Keratinocyte (primary cell): Measurements from ENCODE around the gene PCDH15.

Experiments used
- EZH2 ChIP-seq: IDR thresholded peaks from one replicate; pipeline ENCODE4 v1.6.1; 2012; ENCODE audit warnings: inconsistent platforms, mild to moderate bottlenecking, low read length, moderate library complexity
- TF ChIP-seq, protein P1 (sequence below), 3 experiments: IDR thresholded peaks in 1 of 3; conservative IDR thresholded peaks in 1 of 3; optimal IDR thresholded peaks in 1 of 3; 2 replicates in 2 of 3; 3 replicates in 1 of 3; pipeline versions ENCODE3 to v1.5.1; 2011; ENCODE audit warnings: low read length in 3 of 3, mild to moderate bottlenecking in 3 of 3, moderate library complexity in 2 of 3, control low read depth in 1 of 3, inconsistent platforms in 1 of 3; ENCODE audit not compliant: insufficient read depth in 2 of 3; ENCODE audit errors: extremely low read depth in 1 of 3

- TF ChIP-seq, protein P1, sequence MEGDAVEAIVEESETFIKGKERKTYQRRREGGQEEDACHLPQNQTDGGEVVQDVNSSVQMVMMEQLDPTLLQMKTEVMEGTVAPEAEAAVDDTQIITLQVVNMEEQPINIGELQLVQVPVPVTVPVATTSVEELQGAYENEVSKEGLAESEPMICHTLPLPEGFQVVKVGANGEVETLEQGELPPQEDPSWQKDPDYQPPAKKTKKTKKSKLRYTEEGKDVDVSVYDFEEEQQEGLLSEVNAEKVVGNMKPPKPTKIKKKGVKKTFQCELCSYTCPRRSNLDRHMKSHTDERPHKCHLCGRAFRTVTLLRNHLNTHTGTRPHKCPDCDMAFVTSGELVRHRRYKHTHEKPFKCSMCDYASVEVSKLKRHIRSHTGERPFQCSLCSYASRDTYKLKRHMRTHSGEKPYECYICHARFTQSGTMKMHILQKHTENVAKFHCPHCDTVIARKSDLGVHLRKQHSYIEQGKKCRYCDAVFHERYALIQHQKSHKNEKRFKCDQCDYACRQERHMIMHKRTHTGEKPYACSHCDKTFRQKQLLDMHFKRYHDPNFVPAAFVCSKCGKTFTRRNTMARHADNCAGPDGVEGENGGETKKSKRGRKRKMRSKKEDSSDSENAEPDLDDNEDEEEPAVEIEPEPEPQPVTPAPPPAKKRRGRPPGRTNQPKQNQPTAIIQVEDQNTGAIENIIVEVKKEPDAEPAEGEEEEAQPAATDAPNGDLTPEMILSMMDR (optimal IDR thresholded peaks at IDR 0.05 in 1 of 3, IDR thresholded peaks at IDR 0.05 in 1 of 3, conservative IDR thresholded peaks at IDR 0.05 in 1 of 3; ENCODE audit: extremely low read depth in 1 of 3, insufficient read depth in 2 of 3, low read length in 3 of 3) = no peak
- no peak for TF ChIP-seq EZH2
These were observed 606.2 kb downstream of the PCDH15 start for GRCh38 chr10:54194806-54195205.
